Fibroblast of the aortic adventitia (primary cell): ENCODE measurements around the gene SPRYD4. TPM values are rescaled to one million over a fixed set of nuclear protein-coding genes. Genes with fewer than 3 reads are reported as not detected.

ENCODE experiments used
- DNase-seq: peaks from one replicate; pipeline ENCODE4 v3.0.0-alpha.2; 2010; ENCODE audit warnings: low read depth
- H3K4me3 ChIP-seq: 2 replicates; pipeline ENCODE4 v1.5.1; 2011; ENCODE audit warnings: low read depth, mild to moderate bottlenecking, control low read depth, low read length, moderate library complexity
- total RNA-seq: library from RNA; depleted of rRNA; stranded (reverse); fragments of >200 nt; gene quantifications from 2 replicates; pipeline ENCODE4 v1.2.3, GENCODE V29; 2012; ENCODE audit warnings: low replicate concordance
- TF ChIP-seq, protein P1 (sequence below): IDR thresholded peaks from 2 replicates; pipeline ENCODE4 v1.5.1; 2011; ENCODE audit warnings: mild to moderate bottlenecking, low read length, control low read depth, inconsistent platforms; ENCODE audit not compliant: insufficient read depth

The SPRYD4 gene
- total RNA-seq, 1 donor: 3.0 TPM

DNA sequence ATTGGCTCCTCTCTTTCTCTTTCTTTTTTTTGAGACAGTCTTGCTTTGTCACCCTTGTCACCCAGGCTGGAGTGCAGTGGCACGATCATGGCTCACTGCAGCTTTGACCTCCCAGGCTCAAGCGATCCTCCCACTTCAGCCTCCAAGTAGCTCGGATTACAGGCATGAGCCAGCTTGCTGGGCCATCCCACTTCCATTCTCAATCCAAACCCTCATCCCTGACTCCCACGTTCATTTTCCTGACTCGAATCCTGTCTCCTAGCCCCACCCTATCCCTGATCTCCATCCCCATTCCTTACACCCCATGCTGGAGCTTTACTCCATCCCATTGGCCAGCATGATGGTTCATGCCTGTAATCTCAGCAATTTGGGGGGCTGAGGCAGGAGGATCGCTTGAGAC, 7.8 kb downstream of the SPRYD4 start:
- TF ChIP-seq, protein P1, sequence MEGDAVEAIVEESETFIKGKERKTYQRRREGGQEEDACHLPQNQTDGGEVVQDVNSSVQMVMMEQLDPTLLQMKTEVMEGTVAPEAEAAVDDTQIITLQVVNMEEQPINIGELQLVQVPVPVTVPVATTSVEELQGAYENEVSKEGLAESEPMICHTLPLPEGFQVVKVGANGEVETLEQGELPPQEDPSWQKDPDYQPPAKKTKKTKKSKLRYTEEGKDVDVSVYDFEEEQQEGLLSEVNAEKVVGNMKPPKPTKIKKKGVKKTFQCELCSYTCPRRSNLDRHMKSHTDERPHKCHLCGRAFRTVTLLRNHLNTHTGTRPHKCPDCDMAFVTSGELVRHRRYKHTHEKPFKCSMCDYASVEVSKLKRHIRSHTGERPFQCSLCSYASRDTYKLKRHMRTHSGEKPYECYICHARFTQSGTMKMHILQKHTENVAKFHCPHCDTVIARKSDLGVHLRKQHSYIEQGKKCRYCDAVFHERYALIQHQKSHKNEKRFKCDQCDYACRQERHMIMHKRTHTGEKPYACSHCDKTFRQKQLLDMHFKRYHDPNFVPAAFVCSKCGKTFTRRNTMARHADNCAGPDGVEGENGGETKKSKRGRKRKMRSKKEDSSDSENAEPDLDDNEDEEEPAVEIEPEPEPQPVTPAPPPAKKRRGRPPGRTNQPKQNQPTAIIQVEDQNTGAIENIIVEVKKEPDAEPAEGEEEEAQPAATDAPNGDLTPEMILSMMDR: no peak
- no peak overlapping the region for H3K4me3 ChIP-seq
- no peak for DNase-seq

- TF ChIP-seq, protein P1: no peak
- no peak for DNase-seq
- no peak overlapping the region for H3K4me3 ChIP-seq
Measured at GRCh38 chr12:56476972-56477432, 8.6 kb downstream of the SPRYD4 start.

DNA sequence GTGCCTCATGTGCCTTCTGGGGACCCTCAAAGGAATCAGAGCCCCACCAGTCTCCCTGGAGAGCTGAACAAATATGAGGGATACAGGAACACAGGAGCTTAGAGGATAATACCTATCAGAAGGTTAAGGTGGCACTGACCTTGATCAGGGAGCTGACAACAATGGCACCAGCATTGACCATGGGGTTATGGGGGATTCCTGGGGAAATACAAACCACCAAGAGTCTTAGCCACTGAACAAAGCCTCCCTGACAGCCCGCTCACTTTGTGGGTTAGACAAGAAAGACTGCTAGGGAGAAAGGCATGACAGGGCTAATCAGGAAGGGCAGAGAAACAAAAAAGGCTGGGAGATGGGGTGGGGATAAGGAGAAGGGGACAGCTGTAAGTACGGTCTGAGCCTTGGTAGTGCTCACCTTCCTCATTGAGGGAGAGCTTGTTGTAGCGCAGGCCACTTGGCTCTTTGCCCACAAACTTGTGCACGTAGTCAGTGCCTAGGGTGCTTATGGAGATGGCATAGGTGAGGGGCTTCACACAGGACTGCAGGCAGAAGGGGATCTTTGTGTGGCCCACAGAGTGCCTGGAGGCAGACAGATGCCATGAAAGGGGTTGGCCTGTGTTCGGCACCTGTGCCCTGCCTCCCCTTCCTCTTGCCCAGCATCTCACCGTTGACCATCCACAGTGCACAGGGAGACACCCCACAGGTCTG, 9.3 kb downstream of the SPRYD4 start:
- TF ChIP-seq, protein P1: no peak
- DNase-seq: no peak
- H3K4me3 ChIP-seq: no peak overlapping the region

- DNase-seq: no peak
- H3K4me3 ChIP-seq: no peak overlapping the region
- TF ChIP-seq, protein P1: no peak
Measured at GRCh38 chr12:56479625-56480024, 11.2 kb downstream of the SPRYD4 start.

DNA sequence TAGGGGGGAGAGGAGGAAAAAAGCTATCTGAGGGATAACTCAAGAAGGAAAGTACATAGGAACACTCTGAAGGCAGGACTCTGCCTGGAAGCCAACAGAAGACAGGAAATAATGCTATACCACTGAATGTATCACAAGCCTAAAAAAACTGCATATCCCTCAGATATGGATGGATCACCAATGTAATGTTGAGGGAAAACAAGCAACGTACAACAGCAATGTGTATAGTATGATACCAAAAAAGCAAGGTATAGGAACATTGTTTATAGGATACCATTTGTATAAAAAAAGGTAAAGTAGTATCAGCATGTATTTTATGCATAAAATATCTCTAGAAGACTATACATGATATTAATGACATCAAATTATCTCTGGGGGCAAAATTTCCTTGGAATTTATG, 16.2 kb downstream of the SPRYD4 start:
- no peak overlapping the region for H3K4me3 ChIP-seq
- TF ChIP-seq, protein P1: no peak
- no peak for DNase-seq

DNA sequence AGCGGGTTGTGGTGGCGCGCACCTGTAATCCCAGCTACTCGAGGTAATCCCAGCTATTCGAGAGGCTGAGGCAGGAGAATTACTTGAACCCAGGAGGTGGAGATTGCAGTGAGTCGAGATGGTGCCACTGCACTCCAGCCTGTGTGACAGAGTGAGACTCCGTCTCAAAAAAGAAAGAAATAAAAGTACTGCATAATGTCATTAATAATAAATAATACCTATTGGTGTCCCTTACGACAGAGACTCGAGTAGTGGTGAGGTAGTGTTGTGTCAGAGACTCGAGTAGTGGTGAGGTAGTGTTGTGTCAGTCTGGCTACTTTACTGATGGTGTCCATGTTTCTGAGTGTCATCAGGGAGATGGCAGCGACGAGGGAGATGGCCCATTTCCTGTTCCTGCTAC, 18.3 kb downstream of the SPRYD4 start:
- TF ChIP-seq, protein P1: no peak
- no peak overlapping the region for H3K4me3 ChIP-seq
- no peak for DNase-seq
